Panc1 (cell line): ENCODE data around the gene ABCB7. TPM values are rescaled to one million over a fixed set of nuclear protein-coding genes. Genes with fewer than 3 reads are reported as not detected.
"Not testable (repeated sequence)": the region's sequence is repeated elsewhere in the genome, so short reads cannot be mapped to it uniquely, and the experiment has no call there.

Experiments used
- ATAC-seq: fragments of 200-7000 bp; cut with Tn5 transposase; 2 replicates; pipeline ENCODE4 v1.9.1; 2020; ENCODE audit warnings: mild to moderate bottlenecking, moderate library complexity
- BruUV-seq: library from RNA; stranded (reverse); fragments of 400-500 nt; replicated peaks from 2 replicates; lab custom pipeline; 2021; lab: Mats Ljungman, UMichigan
- CTCF ChIA-PET: fragments of 300-600 bp; sonication (Branson Sonifier 250); formaldehyde crosslinking; loops from one replicate; lab custom pipeline; 2022; ENCODE audit warnings: antibody characterized with exemption; lab: Charles Lee
- POLR2A ChIA-PET: fragments of 300-600 bp; sonication (Branson Sonifier 250); formaldehyde crosslinking; loops from one replicate; lab custom pipeline; 2022; ENCODE audit warnings: antibody characterized with exemption; lab: Charles Lee
- DNase-seq: peaks from one replicate; pipeline ENCODE4 v3.0.0-alpha.2; 2010; ENCODE audit warnings: low read depth, low spot score
- H3K27ac ChIP-seq: 2 replicates; pipeline ENCODE4 v1.5.1; 2011; ENCODE audit warnings: mild to moderate bottlenecking, low read length, inconsistent platforms
- H3K27me3 ChIP-seq: fragments of 200-500 bp; sonication (Bioruptor generic); 2 replicates; pipeline ENCODE4 v1.6.0; 2014; ENCODE audit warnings: low read length, inconsistent platforms; ENCODE audit not compliant: control insufficient read depth, insufficient read depth
- H3K36me3 ChIP-seq: fragments of 200-500 bp; sonication (Bioruptor generic); 2 replicates; pipeline ENCODE4 v1.5.1; 2014; ENCODE audit warnings: inconsistent platforms, mild to moderate bottlenecking, low read length, moderate library complexity; ENCODE audit not compliant: control insufficient read depth, insufficient read depth
- H3K4me1 ChIP-seq: 2 replicates; pipeline ENCODE4 v1.5.1; 2011; ENCODE audit warnings: inconsistent platforms, mild to moderate bottlenecking, low read length, moderate library complexity; ENCODE audit not compliant: control insufficient read depth, insufficient read depth
- H3K4me3 ChIP-seq, 2 experiments: 2 replicates each; pipeline ENCODE4 v1.5.1; 2011 to 2012; ENCODE audit warnings: low read depth in 2 of 2, low read length in 2 of 2, mild to moderate bottlenecking in 2 of 2, inconsistent platforms in 1 of 2, moderate library complexity in 1 of 2
- H3K9me3 ChIP-seq: fragments of 200-500 bp; sonication (Bioruptor generic); 2 replicates; pipeline ENCODE4 v1.5.1; 2014; ENCODE audit warnings: low read depth, mild to moderate bottlenecking, inconsistent platforms, low read length, moderate library complexity; ENCODE audit not compliant: control insufficient read depth, insufficient read depth
- POLR2AphosphoS5 ChIP-seq: IDR thresholded peaks from 2 replicates; pipeline ENCODE4 v1.6.1; 2012; ENCODE audit warnings: mild to moderate bottlenecking, low read depth, low read length, moderate library complexity
- SIN3A ChIP-seq: IDR thresholded peaks from 2 replicates; pipeline ENCODE4 v1.6.1; 2012; ENCODE audit warnings: low read depth, mild to moderate bottlenecking, low read length, moderate library complexity, borderline replicate concordance; ENCODE audit not compliant: insufficient read depth
- TCF7L2 ChIP-seq: IDR thresholded peaks from 2 replicates; pipeline ENCODE4 v1.6.1; 2011; ENCODE audit warnings: mild to moderate bottlenecking, low read depth, low read length, inconsistent platforms
- in situ Hi-C: cut with HindIII; loops from 2 replicates; pipeline ENCODE4 v1.10.0; 2016; ENCODE audit warnings: low sequenced_read_pairs, low pct_unique_long_range_greater_than_20kb
- intact Hi-C: fragments of 100-400 bp; cut with micrococcal nuclease; formaldehyde crosslinking; loops from one replicate; pipeline ENCODE4 v1.10.0; 2022; ENCODE audit not compliant: unreplicated experiment
- total RNA-seq: library from RNA; stranded (reverse); gene quantifications from one replicate; pipeline ENCODE4 v1.2.1, GENCODE V29; 2021; ENCODE audit not compliant: unreplicated experiment
- TF ChIP-seq, protein P1 (sequence below): fragments of 450-650 bp; IDR thresholded peaks from 2 replicates; pipeline ENCODE4 v1.5.1; 2017; ENCODE audit warnings: mild to moderate bottlenecking
- TF ChIP-seq, protein P2 (sequence below), 2 experiments: IDR thresholded peaks; 2 replicates each; pipeline ENCODE4 v1.6.1; 2011 to 2012; ENCODE audit warnings: low read depth in 2 of 2, control low read depth in 1 of 2, low read length in 1 of 2, mild to moderate bottlenecking in 1 of 2, moderate library complexity in 1 of 2; ENCODE audit not compliant: insufficient read depth in 1 of 2

ABCB7 gene
- total RNA-seq, 1 experiment from 2014 or later = 30.7 TPM

DNA sequence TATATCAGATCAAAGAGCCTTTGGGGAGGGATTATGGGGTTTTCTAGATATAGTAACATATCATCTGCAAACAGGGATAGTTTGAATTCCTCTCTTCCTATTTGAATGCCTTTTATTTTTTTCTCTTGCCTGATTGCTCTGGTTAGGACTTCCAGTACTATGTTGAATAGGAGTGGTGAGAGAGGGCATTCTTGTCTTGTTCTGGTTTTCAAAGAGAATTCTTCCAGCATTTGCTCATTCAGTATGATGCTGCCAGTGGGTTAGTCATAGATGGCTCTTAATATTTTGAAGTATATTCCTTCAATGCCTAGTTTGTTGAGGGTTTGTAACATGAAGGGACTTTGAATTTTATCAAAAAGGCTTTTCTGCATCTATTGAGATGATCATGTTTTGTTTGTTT lies 25.6 kb upstream of the ABCB7 start:
- CTCF ChIA-PET = no interaction called here
- H3K4me1 ChIP-seq = no peaks in the 10 kb centered on the region
- no peak overlapping the region for H3K4me3 ChIP-seq
- no peak for ATAC-seq
- POLR2A ChIA-PET = no interaction called here
- no peaks in the 10 kb centered on the region for H3K9me3 ChIP-seq
- in situ Hi-C loops (no loop called here), intact Hi-C loops (no loop called here)
- TF ChIP-seq, protein P1, sequence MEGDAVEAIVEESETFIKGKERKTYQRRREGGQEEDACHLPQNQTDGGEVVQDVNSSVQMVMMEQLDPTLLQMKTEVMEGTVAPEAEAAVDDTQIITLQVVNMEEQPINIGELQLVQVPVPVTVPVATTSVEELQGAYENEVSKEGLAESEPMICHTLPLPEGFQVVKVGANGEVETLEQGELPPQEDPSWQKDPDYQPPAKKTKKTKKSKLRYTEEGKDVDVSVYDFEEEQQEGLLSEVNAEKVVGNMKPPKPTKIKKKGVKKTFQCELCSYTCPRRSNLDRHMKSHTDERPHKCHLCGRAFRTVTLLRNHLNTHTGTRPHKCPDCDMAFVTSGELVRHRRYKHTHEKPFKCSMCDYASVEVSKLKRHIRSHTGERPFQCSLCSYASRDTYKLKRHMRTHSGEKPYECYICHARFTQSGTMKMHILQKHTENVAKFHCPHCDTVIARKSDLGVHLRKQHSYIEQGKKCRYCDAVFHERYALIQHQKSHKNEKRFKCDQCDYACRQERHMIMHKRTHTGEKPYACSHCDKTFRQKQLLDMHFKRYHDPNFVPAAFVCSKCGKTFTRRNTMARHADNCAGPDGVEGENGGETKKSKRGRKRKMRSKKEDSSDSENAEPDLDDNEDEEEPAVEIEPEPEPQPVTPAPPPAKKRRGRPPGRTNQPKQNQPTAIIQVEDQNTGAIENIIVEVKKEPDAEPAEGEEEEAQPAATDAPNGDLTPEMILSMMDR = no peak
- TF ChIP-seq SIN3A = no peak
- TF ChIP-seq, protein P2, sequence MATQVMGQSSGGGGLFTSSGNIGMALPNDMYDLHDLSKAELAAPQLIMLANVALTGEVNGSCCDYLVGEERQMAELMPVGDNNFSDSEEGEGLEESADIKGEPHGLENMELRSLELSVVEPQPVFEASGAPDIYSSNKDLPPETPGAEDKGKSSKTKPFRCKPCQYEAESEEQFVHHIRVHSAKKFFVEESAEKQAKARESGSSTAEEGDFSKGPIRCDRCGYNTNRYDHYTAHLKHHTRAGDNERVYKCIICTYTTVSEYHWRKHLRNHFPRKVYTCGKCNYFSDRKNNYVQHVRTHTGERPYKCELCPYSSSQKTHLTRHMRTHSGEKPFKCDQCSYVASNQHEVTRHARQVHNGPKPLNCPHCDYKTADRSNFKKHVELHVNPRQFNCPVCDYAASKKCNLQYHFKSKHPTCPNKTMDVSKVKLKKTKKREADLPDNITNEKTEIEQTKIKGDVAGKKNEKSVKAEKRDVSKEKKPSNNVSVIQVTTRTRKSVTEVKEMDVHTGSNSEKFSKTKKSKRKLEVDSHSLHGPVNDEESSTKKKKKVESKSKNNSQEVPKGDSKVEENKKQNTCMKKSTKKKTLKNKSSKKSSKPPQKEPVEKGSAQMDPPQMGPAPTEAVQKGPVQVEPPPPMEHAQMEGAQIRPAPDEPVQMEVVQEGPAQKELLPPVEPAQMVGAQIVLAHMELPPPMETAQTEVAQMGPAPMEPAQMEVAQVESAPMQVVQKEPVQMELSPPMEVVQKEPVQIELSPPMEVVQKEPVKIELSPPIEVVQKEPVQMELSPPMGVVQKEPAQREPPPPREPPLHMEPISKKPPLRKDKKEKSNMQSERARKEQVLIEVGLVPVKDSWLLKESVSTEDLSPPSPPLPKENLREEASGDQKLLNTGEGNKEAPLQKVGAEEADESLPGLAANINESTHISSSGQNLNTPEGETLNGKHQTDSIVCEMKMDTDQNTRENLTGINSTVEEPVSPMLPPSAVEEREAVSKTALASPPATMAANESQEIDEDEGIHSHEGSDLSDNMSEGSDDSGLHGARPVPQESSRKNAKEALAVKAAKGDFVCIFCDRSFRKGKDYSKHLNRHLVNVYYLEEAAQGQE (IDR thresholded peaks at IDR 0.05; ENCODE audit: insufficient read depth in 1 of 2, low read depth in 2 of 2, low read length in 1 of 2) = no peak
- no peak for TF ChIP-seq POLR2AphosphoS5
- no peak for TF ChIP-seq TCF7L2
- H3K36me3 ChIP-seq = no peaks in the 10 kb centered on the region
- no TSS peak for BruUV-seq
- no peaks in the 10 kb centered on the region for H3K27me3 ChIP-seq
- H3K27ac ChIP-seq = no peak overlapping the region
- DNase-seq = no peak

DNA sequence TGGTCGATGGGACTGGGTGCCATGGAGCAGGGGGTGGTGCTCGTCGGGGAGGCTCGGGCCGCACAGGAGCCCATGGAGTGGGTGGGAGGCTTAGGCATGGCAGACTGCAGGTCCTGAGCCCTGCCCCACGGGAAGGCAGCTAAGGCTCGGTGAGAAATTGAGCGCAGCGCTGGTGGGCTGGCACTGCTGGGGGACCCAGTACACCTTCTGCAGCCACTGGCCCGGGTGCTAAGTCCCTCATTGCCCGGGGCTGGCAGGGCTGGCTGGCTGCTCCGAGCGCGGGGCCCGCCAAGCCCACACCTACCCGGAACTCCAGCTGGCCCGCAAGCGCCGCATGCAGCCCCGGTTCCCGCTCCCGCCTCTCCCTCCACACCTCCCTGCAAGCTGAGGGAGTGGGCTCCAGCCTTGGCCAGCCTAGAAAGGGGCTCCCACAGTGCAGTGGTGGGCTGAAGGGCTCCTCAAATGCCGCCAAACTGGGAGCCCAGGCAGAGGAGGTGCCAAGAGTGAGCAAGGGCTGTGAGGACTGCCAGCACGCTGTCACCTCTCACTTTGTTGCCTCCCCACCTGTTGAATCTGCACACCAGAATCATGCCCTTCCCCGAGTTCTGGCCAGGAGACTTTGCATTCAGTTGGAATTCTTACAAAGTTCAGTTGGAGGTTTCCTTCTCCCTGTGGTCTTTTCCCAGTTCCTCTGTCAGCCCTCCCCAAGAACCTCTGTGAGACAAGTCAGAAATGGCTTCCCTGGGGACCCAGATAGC lies 23.6 kb upstream of the ABCB7 start:
- H3K27ac ChIP-seq, H3K9me3 ChIP-seq, intact Hi-C loops, H3K4me1 ChIP-seq, DNase-seq, H3K36me3 ChIP-seq, H3K4me3 ChIP-seq, POLR2A ChIA-PET, ATAC-seq, CTCF ChIA-PET, H3K27me3 ChIP-seq, BruUV-seq, in situ Hi-C loops: not testable (repeated sequence)

DNA sequence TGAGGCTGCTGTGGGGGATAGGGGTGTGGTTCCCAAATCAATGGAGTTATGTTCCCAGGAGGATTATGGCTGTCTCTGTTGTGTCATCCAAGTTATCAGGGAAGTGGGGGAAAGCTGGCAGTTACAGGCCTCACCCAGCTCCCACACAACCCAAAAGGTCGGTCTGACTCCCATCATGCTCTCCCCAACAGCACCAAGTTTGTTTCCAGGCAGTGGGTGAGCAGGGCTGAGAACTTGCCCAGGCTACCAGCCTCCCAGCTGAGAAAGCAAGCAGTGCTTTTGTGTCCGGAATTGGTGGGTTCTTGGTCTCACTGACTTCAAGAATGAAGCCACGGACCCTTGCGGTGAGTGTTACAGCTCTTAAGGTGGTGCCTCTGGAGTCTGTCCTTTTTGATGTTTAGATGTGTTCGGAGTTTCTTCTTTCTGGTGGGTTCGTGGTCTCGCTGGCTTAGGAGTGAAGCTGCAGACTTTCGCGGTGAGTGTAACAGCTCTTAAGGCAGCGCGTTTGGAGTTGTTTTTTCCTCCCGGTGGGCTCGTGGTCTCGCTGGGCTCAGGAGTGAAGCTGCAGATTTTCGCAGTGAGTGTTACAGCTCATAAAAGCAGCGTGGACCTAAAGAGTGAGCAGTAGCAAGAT lies 16.3 kb upstream of the ABCB7 start:
- H3K4me1 ChIP-seq, ATAC-seq, POLR2A ChIA-PET, H3K36me3 ChIP-seq, H3K4me3 ChIP-seq, H3K9me3 ChIP-seq, DNase-seq, CTCF ChIA-PET, H3K27ac ChIP-seq, in situ Hi-C loops, intact Hi-C loops, H3K27me3 ChIP-seq, BruUV-seq: not testable (repeated sequence)
